Ovary (tissue), 3 donors: Measurements from ENCODE around the gene HMGCS1.

Experiments
- CTCF ChIP-seq, 3 donors: fragments of 450-650 bp in 2 of 3; fragments of 200-600 bp in 1 of 3; IDR thresholded peaks; one replicate each; pipeline versions ENCODE4 v1.5.1 to v1.8.0; 2016 to 2022; ENCODE audit warnings: antibody characterized with exemption in 3 of 3, mild to moderate bottlenecking in 1 of 3
- EP300 ChIP-seq: sonication (generic); formaldehyde crosslinking; IDR thresholded peaks from one replicate; pipeline ENCODE4 v1.6.1; 2017; ENCODE audit warnings: antibody characterized with exemption
- POLR2A ChIP-seq: fragments of 450-650 bp; IDR thresholded peaks from one replicate; pipeline ENCODE4 v1.6.1; 2017; ENCODE audit warnings: antibody characterized with exemption, mild to moderate bottlenecking, moderate library complexity
- donor health status: DM: no; HTN: no; CAD: no.

GRCh38 chr5:43348207-43348606, 35.0 kb upstream of the HMGCS1 start:
- no peak for TF ChIP-seq CTCF (IDR thresholded peaks at IDR 0.05)
- TF ChIP-seq POLR2A: no peak
- TF ChIP-seq EP300: no peak
